GM18517 (cell line): ENCODE data around the gene PLP2.

ENCODE experiments used
- ATAC-seq: cut with Tn5 transposase; IDR thresholded peaks from one replicate; pipeline ENCODE4 v1.9.1; 2021; ENCODE audit warnings: mild to moderate bottlenecking, moderate library complexity; ENCODE audit not compliant: unreplicated experiment

Gene PLP2

DNA sequence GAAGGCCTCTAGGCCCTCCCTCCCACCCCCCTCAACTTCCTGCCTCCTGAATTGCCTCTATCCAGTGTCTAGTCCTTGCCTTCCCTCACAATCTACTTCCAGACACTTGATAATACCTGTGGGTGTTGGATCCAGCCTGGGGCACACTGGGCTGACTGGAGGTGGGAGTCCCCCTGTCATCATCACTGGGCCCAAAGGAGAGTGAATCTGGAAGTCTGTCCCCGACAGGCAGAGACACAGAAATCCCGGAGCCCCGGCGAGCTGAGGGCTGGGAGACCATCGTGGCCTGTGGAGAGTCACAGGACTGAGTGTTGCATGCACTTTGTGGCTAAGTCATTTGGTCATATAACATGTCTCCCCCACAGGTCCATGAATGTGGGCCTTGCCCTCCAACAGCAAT is 36.7 kb downstream of the PLP2 start:
- no peak for ATAC-seq

DNA sequence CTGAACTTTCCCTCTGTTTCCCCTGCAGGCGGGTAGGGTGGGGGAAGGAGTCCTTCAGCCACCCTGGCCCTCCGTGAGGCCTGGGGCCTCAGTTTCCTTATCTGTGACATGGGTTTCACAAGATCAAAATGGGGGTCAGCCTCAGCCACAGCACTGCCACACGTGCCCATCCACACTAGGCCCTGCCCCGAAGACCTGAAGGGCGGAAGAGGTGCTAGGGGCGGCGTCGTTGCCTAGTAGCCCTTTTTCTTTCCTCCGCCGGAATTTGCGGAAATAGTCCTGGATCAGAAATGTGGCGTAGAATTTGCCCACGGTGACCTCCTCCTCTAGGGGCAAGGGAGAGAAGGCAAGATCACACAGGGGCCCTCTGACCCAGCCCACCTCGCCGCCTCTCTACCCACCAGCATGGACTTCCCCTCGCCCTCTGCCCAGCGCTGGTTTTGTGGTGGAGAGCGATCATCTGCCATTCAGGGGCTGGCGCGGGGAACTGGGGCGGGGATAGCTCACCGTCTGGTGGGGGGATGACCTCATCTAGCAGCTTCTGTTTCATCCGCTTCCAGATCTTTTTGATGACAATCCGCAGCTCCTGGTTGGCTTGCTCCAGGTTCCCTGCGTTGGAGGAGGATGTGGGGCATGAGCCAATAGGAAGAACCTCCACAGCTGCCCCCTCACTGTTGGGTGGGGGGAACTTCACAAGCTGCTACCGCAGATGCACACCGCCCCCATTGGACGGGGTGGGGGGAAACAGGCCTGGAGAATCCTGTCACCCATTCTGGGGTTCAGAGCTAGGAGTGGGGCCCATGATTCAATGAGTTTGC is 37.9 kb downstream of the PLP2 start:
- no peak for ATAC-seq

DNA sequence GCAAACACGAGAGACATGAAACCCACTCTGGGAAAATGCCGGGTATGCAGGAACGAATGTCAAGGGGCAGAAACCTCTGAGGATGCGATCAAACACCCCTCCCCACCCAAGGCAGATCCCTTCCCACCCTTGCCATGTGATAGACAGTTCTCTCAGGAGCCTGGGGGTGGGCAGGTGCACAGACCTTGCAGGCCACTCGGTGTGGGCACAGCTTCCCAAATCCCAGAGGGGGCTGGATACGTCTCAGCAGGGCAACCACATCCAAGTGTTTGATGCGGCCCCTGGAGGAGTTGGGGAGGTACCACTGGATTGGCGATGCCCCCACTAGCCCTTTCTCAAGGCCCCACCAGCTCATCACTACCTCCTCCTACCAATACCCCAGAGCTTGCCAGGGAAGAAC is 38.7 kb downstream of the PLP2 start:
- ATAC-seq = no peak

DNA sequence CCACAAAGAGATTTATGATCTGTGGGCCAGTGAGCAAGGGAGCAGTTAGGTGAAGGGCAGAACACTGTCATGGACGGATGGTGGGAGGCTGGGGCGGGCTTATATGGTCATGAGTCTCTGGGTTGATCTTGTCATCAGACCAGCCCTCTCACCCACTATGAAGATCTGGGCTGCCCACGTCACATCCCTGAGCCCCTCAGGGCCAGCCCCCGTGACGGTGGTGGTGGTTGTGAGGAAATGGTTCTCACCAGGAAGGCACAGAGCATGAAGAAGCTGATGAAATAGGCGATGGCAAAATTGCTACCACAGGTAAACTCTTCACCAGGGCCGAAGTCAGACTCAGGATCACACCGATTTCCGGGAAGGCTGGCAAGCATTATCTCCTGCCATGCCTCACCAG is 39.4 kb downstream of the PLP2 start:
- no peak for ATAC-seq

DNA sequence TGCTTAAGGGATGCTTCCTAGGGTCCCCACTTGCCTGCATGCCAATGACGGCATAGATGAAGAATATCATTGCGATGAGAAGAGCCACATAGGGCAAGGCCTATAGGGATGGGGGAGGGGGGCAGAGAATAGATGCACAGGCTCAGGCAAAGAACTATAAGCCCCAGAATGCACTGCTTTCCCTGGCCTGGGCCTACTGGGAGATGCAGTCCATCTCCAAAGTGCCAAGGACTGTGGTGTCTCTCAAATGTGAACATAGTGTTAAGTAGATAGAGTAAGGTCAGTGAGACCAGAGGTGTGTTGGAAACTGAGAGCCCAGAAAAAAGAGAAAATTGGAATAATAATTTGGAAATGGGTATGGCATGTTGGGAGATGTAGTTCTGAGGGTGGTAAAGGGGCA is 40.5 kb downstream of the PLP2 start:
- no peak for ATAC-seq

DNA sequence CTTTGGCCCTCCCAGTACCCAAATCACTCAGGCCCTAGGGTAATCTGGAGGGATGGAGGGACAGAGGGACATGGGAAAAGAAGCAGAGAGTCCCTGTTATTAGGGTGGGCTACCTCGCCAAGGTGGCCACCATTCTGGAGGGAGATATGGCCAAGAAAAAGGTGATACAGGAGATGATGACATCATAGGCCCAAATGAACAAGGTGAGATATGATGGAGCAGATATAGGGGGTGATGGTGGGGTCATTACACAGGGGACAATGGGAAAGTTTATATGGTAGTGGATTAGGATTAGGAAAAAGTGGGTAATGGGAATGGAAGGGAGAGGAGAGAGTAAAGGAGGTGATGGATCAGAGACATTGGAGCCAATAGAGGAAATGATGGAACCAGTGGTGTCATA is 41.2 kb downstream of the PLP2 start:
- ATAC-seq = no peak

DNA sequence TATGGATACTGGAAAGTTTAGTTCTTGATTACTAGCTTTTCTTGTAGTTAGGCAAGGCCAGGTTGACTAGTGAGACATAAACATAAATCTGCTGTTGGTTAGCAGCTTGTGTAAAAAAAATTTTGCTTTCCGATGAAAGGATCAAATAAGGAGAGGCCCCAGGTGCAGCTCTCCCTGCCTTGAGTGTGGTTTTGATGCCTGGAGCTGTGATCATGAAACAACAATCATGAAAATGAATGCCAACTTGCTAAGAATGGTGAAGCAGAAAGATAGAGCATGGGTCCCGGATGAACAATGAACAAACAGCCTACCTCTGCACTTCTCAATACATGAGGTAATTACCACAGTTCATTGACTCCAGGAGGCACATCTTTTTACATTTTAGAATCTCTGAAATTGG is 42.7 kb downstream of the PLP2 start:
- ATAC-seq = no peak

DNA sequence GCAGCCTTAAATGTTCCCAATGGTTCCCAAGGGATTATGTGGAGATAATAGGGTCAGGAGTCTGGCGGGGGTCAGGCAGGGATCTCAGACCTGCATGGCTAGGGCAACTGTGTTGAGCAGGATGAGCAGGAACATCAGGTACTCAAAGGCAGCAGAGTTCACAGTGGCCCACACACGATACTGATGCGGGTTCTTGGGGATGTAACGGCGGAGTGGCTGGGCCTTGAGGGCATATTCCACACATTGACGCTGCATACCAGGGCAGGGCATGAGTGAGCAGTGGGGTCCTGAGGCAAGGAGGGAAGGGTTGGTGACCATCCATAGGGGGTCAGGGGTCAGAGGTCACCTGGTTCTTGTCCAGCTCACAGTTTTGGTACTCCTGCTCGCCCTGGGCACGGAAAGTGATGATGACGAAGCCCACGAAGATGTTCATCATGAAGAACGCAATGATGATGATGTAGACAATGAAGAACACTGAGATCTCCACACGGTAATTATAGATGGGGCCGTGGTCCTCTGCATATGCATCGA is 43.4 kb downstream of the PLP2 start:
- no peak for ATAC-seq

DNA sequence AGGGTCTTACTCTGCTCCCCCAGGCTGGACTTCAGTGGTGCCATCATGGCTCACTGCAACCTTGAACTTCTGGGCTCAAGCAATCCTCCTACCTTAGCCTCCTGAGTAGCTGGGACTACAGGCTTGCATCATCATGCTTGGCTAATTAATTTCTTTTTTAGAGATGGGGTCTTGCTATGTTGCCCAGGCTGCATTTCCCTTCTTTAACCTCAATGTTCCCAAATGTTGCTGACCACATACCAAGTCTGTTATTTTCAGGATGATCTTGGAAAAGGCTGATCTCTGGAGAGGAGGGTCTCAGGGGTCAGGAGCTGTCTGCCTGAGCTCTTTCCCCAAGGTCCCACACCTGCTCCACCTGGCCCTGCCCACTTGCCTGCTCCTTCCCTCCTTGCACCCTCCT is 48.4 kb downstream of the PLP2 start:
- no peak for ATAC-seq

DNA sequence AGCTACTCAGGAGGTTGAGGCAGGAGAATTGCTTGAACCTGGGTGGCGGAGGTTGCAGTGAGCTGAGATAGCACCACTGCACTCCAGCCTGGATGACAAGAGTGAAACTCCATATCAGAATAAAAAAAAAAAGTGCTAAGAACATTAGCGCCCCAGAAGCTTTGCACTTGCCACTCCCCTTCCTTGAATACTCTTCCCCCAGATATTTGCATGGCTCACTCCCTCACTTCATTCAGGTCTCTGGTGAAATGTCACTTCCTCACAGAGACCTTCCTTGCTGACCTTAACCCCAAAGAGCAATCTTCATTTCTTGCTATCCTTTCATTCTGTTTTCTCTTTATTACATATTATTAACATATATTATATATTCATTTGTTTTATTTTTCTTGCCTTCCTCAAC is 50.2 kb downstream of the PLP2 start:
- ATAC-seq = no peak
